Esophagus squamous epithelium (tissue), 5 donors: ENCODE measurements around the gene RNF34. TPM values are rescaled to one million over a fixed set of nuclear protein-coding genes. Genes with fewer than 3 reads are reported as not detected.

Experiments
- DNase-seq: peaks from one replicate; lab custom pipeline; 2025; lab: John Stamatoyannopoulos, UW
- H3K27ac ChIP-seq, 4 donors: fragments of 200-600 bp; sonication (generic); one replicate each; pipeline ENCODE4 v1.5.1; 2016 to 2019; ENCODE audit warnings: mild to moderate bottlenecking in 1 of 4
- H3K27me3 ChIP-seq, 4 donors: fragments of 200-600 bp; sonication (generic); 1 replicate in 3 of 4; 2 replicates in 1 of 4; pipeline versions ENCODE4 v1.5.1 to v1.6.0; 2017 to 2021; ENCODE audit warnings: antibody characterized with exemption in 1 of 4
- H3K36me3 ChIP-seq, 3 donors: fragments of 200-600 bp; sonication (generic); one replicate each; pipeline ENCODE4 v1.5.1; 2016 to 2019
- H3K4me1 ChIP-seq, 3 donors: fragments of 200-600 bp; sonication (generic); one replicate each; pipeline ENCODE4 v1.5.1; 2017 to 2019
- H3K4me3 ChIP-seq, 4 donors: fragments of 200-600 bp; sonication (generic); 1 replicate in 3 of 4; 2 replicates in 1 of 4; pipeline ENCODE4 v1.5.1; 2016 to 2019; ENCODE audit warnings: mild to moderate bottlenecking in 2 of 4, moderate library complexity in 1 of 4
- H3K9me3 ChIP-seq, 3 donors: fragments of 200-600 bp; sonication (generic); one replicate each; pipeline ENCODE4 v1.5.1; 2016 to 2019
- POLR2A ChIP-seq, 4 donors: fragments of 450-650 bp; IDR thresholded peaks; one replicate each; pipeline ENCODE4 v1.6.1; 2017; ENCODE audit warnings: antibody characterized with exemption in 4 of 4, mild to moderate bottlenecking in 4 of 4, moderate library complexity in 3 of 4
- WGBS, 2 donors: methylation state at CpG; one replicate each; pipeline ENCODE4 v1.1.5; 2018; 5-methylcytosine and 5-hydroxymethylcytosine counted together
- intact Hi-C: fragments of 100-400 bp; cut with DNase I; formaldehyde crosslinking; loops from one replicate; pipeline ENCODE4 v1.15.0; 2022
- total RNA-seq, 4 donors: library from RNA; depleted of rRNA; stranded (reverse); fragments of >200 nt; gene quantifications; one replicate each; pipeline ENCODE4 v1.1.0, GENCODE V29; 2016
- TF ChIP-seq, protein P1 (sequence below), 6 experiments: fragments of 450-650 bp in 4 of 6; fragments of 200-600 bp in 2 of 6; sonication (generic) in 2 of 6; IDR thresholded peaks; one replicate each; pipeline ENCODE4 v1.5.1; 2016 to 2019; ENCODE audit warnings: antibody characterized with exemption in 6 of 6, mild to moderate bottlenecking in 4 of 6, moderate library complexity in 4 of 6
- donor health status: DM: yes; HTN: yes; CAD: no.

The RNF34 gene
- total RNA-seq, 4 donors from 2014 or later: 16.4 to 39.3 (median 31.3) TPM

DNA sequence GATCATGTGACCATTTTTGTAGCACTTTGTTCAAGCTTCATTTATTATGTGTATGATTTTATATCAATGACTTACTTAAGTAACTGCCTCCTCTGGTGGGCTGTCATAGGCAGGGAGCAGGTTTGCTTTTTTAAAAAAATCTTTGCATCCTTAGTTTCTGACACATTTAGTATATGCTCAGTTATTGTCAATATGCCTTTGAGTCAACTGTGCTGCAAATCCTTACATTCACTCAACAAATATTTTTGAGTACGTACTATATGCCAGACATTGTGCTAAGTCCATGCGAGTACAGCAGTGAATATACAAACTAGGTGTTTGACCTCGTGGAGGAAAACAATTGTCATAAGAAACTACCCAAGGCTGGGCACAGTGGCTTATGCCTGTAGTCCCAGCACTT lies 43.3 kb upstream of the RNF34 start:
- TF ChIP-seq, protein P1, sequence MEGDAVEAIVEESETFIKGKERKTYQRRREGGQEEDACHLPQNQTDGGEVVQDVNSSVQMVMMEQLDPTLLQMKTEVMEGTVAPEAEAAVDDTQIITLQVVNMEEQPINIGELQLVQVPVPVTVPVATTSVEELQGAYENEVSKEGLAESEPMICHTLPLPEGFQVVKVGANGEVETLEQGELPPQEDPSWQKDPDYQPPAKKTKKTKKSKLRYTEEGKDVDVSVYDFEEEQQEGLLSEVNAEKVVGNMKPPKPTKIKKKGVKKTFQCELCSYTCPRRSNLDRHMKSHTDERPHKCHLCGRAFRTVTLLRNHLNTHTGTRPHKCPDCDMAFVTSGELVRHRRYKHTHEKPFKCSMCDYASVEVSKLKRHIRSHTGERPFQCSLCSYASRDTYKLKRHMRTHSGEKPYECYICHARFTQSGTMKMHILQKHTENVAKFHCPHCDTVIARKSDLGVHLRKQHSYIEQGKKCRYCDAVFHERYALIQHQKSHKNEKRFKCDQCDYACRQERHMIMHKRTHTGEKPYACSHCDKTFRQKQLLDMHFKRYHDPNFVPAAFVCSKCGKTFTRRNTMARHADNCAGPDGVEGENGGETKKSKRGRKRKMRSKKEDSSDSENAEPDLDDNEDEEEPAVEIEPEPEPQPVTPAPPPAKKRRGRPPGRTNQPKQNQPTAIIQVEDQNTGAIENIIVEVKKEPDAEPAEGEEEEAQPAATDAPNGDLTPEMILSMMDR (IDR thresholded peaks at IDR 0.05): no peak
- TF ChIP-seq POLR2A (IDR thresholded peaks at IDR 0.05): no peak
- Histone ChIP-seq H3K27ac (no peak overlapping the region), H3K9me3 (no peaks in the 10 kb centered on the region), H3K4me1 (peaks cover 0 to 11% (median 0%) of the 10 kb centered on the region in 3 donors), H3K4me3 (no peak overlapping the region), H3K36me3 (no peaks in the 10 kb centered on the region), H3K27me3 (no peaks in the 10 kb centered on the region)
- 80 to 82% methylated on average over 3 of the region's 3 CpGs for WGBS, 2 donors
- intact Hi-C loops: no loop called here
- DNase-seq: no peak

DNA sequence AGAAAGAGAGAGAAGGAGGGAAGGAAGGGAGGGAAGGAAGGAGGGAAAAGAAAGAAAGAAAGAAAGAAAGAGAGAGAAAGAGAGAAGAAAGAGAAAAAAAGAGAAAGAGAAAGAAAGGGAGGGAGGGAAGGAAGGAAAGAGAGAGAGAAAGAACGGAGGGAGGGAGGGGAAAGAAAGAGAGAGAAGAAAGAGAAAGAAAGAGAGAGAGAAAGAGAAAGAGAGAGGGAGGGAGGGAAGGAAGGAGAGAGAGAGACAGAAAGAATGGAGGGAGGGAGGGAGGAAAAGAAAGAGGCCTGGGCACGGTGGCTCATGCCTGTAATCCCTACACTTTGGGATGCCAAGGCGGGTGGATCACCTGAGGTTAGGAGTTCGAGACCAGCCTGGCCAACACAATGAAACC lies 42.6 kb upstream of the RNF34 start:
- H3K36me3 ChIP-seq: no peaks in the 10 kb centered on the region
- H3K27ac ChIP-seq: no peak overlapping the region
- no peaks in the 10 kb centered on the region for H3K27me3 ChIP-seq
- H3K4me1 ChIP-seq: peaks cover 0 to 11% (median 0%) of the 10 kb centered on the region in 3 donors
- no peak overlapping the region for H3K4me3 ChIP-seq
- DNase-seq: no peak
- intact Hi-C loops: no loop called here
- H3K9me3 ChIP-seq: no peaks in the 10 kb centered on the region
- TF ChIP-seq POLR2A (IDR thresholded peaks at IDR 0.05): no peak
- TF ChIP-seq, protein P1 (IDR thresholded peaks at IDR 0.05): no peak
- 69 to 70% methylated on average over 4 of the region's 4 CpGs for WGBS, 2 donors

DNA sequence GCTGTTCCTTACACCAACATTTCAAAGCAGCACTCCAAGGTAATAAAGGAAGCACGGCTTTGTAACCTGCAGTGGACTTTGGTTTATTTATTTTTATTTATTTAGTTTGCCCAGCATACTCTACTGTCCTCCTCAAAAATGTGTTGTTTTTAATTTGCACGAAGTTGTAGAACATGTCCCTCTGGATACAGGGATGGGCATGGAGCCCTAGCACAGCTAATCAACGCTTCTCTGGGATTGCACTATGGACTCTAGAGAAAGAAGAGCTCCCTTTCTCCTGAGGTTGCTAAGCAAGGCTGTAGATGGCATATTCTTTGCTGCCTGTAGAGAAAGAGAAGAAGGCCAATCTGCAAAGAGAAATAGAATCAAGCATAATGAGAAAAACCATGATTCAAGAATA lies 41.8 kb upstream of the RNF34 start:
- Histone ChIP-seq H3K4me1 (peaks cover 0 to 7% (median 0%) of the 10 kb centered on the region in 3 donors), H3K4me3 (no peak overlapping the region), H3K27me3 (no peaks in the 10 kb centered on the region), H3K9me3 (no peaks in the 10 kb centered on the region), H3K27ac (no peak overlapping the region), H3K36me3 (no peaks in the 10 kb centered on the region)
- intact Hi-C loops: no loop called here
- 60 to 83% methylated on average over 3 of the region's 3 CpGs for WGBS, 2 donors
- no peak for TF ChIP-seq POLR2A (IDR thresholded peaks at IDR 0.05)
- TF ChIP-seq, protein P1 (IDR thresholded peaks at IDR 0.05): no peak
- DNase-seq: no peak

DNA sequence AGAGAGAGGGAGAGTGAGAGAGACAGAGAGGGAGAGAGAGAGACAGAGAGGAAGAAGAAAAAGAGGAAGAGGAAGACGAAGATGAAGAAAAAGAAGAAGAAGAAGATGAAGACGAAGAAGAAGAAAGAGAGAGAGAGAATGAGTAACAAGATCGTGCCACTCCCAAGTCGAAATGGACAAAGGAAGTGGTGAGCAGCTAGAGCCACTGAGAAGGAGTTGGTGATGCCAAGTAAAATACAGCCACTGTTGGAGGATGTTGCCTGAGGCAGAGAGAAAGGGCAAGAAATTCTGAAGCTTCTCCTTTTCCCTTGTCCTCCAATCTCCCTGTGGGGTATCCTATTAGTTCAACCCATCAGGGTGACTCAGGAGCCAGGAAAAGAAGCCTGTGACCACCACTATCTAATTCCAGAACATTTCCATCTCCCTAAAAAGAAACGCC lies 35.2 kb upstream of the RNF34 start:
- Histone ChIP-seq H3K36me3 (no peaks in the 10 kb centered on the region), H3K4me3 (no peak overlapping the region), H3K27ac (no peak overlapping the region), H3K27me3 (peaks cover 0 to 4% (median 0%) of the 10 kb centered on the region in 4 donors), H3K4me1 (no peaks in the 10 kb centered on the region), H3K9me3 (no peaks in the 10 kb centered on the region)
- DNase-seq: no peak
- no peak for TF ChIP-seq POLR2A (IDR thresholded peaks at IDR 0.05)
- TF ChIP-seq, protein P1 (IDR thresholded peaks at IDR 0.05): no peak
- WGBS, 2 donors: 52 to 58% methylated on average over 5 of the region's 5 CpGs
- intact Hi-C loops: no loop called here

DNA sequence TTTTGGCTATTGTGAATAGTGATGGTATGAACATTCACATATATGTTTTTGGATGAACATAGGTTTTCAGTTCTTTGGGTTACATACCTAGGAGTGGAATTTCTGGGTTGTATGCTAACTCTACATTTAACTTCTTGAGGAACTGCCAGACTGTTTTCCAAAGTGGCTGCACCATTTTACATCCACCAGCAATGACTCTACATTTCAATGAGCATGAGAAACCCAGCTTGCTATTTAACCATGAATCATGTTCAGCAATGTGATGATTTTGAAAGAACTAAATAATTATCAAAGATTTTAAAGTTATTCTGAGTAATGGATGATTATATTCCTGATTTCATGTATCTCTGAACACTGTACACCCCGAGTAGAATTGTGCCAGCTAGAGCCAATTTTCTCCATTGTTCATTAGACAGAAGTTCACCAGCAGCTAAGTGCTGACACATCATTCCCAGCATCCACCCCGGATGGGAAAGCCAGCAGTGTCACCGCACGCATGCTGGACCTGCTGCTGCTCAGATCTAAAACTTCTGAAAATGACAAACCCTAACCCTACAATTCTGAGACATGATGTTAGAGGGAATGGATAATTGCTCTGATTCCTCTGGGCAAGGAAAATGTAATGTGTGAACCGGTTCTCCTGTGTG lies 34.4 kb upstream of the RNF34 start:
- no peak for DNase-seq
- H3K27me3 ChIP-seq: peaks cover 0 to 4% (median 0%) of the 10 kb centered on the region in 4 donors
- H3K9me3 ChIP-seq: no peaks in the 10 kb centered on the region
- no peaks in the 10 kb centered on the region for H3K36me3 ChIP-seq
- no peak overlapping the region for H3K4me3 ChIP-seq
- TF ChIP-seq POLR2A (IDR thresholded peaks at IDR 0.05): no peak
- TF ChIP-seq, protein P1 (IDR thresholded peaks at IDR 0.05): no peak
- 40 to 57% methylated on average over 5 of the region's 5 CpGs for WGBS, 2 donors
- H3K4me1 ChIP-seq: no peaks in the 10 kb centered on the region
- intact Hi-C loops: no loop called here
- no peak overlapping the region for H3K27ac ChIP-seq
